HCT116 (cell line): ENCODE results near the gene CCDC9B. TPM values are rescaled to one million over a fixed set of nuclear protein-coding genes. Genes with fewer than 3 reads are reported as not detected.
A peak's percentile ranks its signal among the peaks of the same experiment; 100 is the strongest.

Source experiments
- ATAC-seq: fragments of 200-7000 bp; cut with Tn5 transposase; 2 replicates; pipeline ENCODE4 v1.9.1; 2020; ENCODE audit warnings: mild to moderate bottlenecking, moderate library complexity
- BruUV-seq: library from RNA; stranded (reverse); fragments of 400-500 nt; replicated peaks from 2 replicates; lab custom pipeline; 2021; lab: Mats Ljungman, UMichigan
- CTCF ChIA-PET: fragments of 300-600 bp; sonication (Branson Sonifier 250); formaldehyde crosslinking; loops from one replicate; lab custom pipeline; 2021; ENCODE audit warnings: antibody characterized with exemption; lab: Charles Lee
- POLR2A ChIA-PET: fragments of 300-600, 350-600 bp; sonication (Branson Sonifier 250); formaldehyde crosslinking; loops from one replicate; lab custom pipeline; 2021; ENCODE audit warnings: antibody characterized with exemption; lab: Charles Lee
- RAD21 ChIA-PET, 2 experiments: fragments of 300-600 bp; sonication (Branson Sonifier 250); formaldehyde crosslinking; loops; one replicate each; lab custom pipeline; 2023; ENCODE audit warnings: low total read pairs in 2 of 2; ENCODE audit not compliant: uncharacterized antibody in 2 of 2, unreplicated experiment in 2 of 2, low non-redundant PET in 1 of 2; lab: Charles Lee
- DNase-seq: peaks from one replicate; pipeline ENCODE4 v3.0.0-alpha.2; 2010; ENCODE audit warnings: low read depth, low spot score
- H2AFZ ChIP-seq: fragments of 200-600 bp; shearing (Covaris generic), sonication (generic); 2 replicates; pipeline ENCODE4 v1.6.1; 2017; ENCODE audit warnings: low read depth, mixed run types, mixed read lengths, antibody characterized with exemption, low read length; ENCODE audit not compliant: poor library complexity, severe bottlenecking
- H3K27ac ChIP-seq: 2 replicates; pipeline ENCODE4 v1.5.1; 2012; ENCODE audit warnings: low read depth, low read length
- H3K27me3 ChIP-seq: fragments of 200-600 bp; sonication (generic); 2 replicates; pipeline ENCODE4 v1.6.1; 2016; ENCODE audit warnings: mixed run types, low read length, mixed read lengths; ENCODE audit not compliant: insufficient read depth
- H3K36me3 ChIP-seq, 2 experiments: fragments of 200-500 bp in 1 of 2; fragments of 200-600 bp in 1 of 2; sonication (Bioruptor generic) in 1 of 2; sonication (generic) in 1 of 2; 2 replicates each; pipeline versions ENCODE4 v1.5.1 to v1.6.1; 2014 to 2016; ENCODE audit warnings: low read length in 2 of 2, inconsistent platforms in 1 of 2, mixed read lengths in 1 of 2, mixed run types in 1 of 2; ENCODE audit not compliant: insufficient read depth in 2 of 2, control insufficient read depth in 1 of 2
- H3K4me1 ChIP-seq, 2 experiments: fragments of 200-600 bp in 1 of 2; sonication (generic) in 1 of 2; 2 replicates each; pipeline versions ENCODE4 v1.5.1 to v1.6.1; 2012 to 2017; ENCODE audit warnings: low read length in 2 of 2, inconsistent platforms in 1 of 2, mild to moderate bottlenecking in 1 of 2, mixed read lengths in 1 of 2, mixed run types in 1 of 2, moderate library complexity in 1 of 2; ENCODE audit not compliant: insufficient read depth in 2 of 2, control insufficient read depth in 1 of 2
- H3K4me2 ChIP-seq: fragments of 200-600 bp; sonication (generic); 2 replicates; pipeline ENCODE4 v1.6.1; 2017; ENCODE audit warnings: mixed run types, low read length, mixed read lengths
- H3K4me3 ChIP-seq, 2 experiments: fragments of 200-600 bp in 1 of 2; sonication (generic) in 1 of 2; replicated peaks in 1 of 2; 2 replicates each; pipeline ENCODE4 v1.5.1; 2011 to 2016; ENCODE audit warnings: low read length in 2 of 2, control low read depth in 1 of 2, low read depth in 1 of 2, mild to moderate bottlenecking in 1 of 2, mixed read lengths in 1 of 2, mixed run types in 1 of 2
- H3K79me2 ChIP-seq: fragments of 200-600 bp; sonication (generic); 2 replicates; pipeline ENCODE4 v1.6.1; 2017; ENCODE audit warnings: mild to moderate bottlenecking, mixed run types, low read length, moderate library complexity, mixed read lengths; ENCODE audit not compliant: insufficient read depth
- H3K9ac ChIP-seq: fragments of 200-600 bp; sonication (generic); 2 replicates; pipeline ENCODE4 v1.6.1; 2016; ENCODE audit warnings: low read length, mixed read lengths
- H3K9me2 ChIP-seq: fragments of 200-600 bp; sonication (generic), shearing (Covaris generic); 2 replicates; pipeline ENCODE4 v1.6.1; 2017; ENCODE audit warnings: mixed run types, mild to moderate bottlenecking, moderate library complexity; ENCODE audit not compliant: insufficient read depth
- H3K9me3 ChIP-seq, 2 experiments: fragments of 200-500 bp in 1 of 2; fragments of 200-600 bp in 1 of 2; sonication (Bioruptor generic) in 1 of 2; sonication (generic) in 1 of 2; 2 replicates each; pipeline ENCODE4 v1.6.1; 2014 to 2017; ENCODE audit warnings: low read length in 2 of 2, mixed read lengths in 2 of 2, inconsistent platforms in 1 of 2, low read depth in 1 of 2, mild to moderate bottlenecking in 1 of 2, mixed run types in 1 of 2, moderate library complexity in 1 of 2; ENCODE audit not compliant: control insufficient read depth in 1 of 2, insufficient read depth in 1 of 2
- H4K20me1 ChIP-seq: fragments of 200-600 bp; sonication (generic), shearing (Covaris generic); 2 replicates; pipeline ENCODE4 v1.6.1; 2017; ENCODE audit warnings: mixed run types, mild to moderate bottlenecking, moderate library complexity; ENCODE audit not compliant: insufficient read depth
- ATF3 ChIP-seq: IDR thresholded peaks from 2 replicates; pipeline ENCODE4 v1.6.1; 2012
- CBX3 ChIP-seq: IDR thresholded peaks from 2 replicates; pipeline ENCODE4 v1.6.1; 2012; ENCODE audit warnings: low read depth
- CEBPB ChIP-seq: IDR thresholded peaks from 2 replicates; pipeline ENCODE4 v1.6.1; 2012; ENCODE audit warnings: low read depth
- CTCF ChIP-seq, 3 experiments: fragments of 200-600 bp in 1 of 3; sonication (generic) in 1 of 3; IDR thresholded peaks in 2 of 3; conservative IDR thresholded peaks in 1 of 3; 2 replicates each; pipeline ENCODE4 v1.5.1; 2012 to 2017; ENCODE audit warnings: low read depth in 2 of 3, low read length in 2 of 3, antibody characterized with exemption in 1 of 3, borderline replicate concordance in 1 of 3, control low read depth in 1 of 3, mild to moderate bottlenecking in 1 of 3, mixed read lengths in 1 of 3, mixed run types in 1 of 3, moderate library complexity in 1 of 3; ENCODE audit not compliant: insufficient read depth in 1 of 3
- EGR1 ChIP-seq: IDR thresholded peaks from 2 replicates; pipeline ENCODE4 v1.6.1; 2012; ENCODE audit warnings: low read depth
- ELF1 ChIP-seq: IDR thresholded peaks from 2 replicates; pipeline ENCODE4 v1.6.1; 2012; ENCODE audit warnings: low read depth, borderline replicate concordance
- EZH2 ChIP-seq: fragments of 200-600 bp; sonication (generic); IDR thresholded peaks from 2 replicates; pipeline ENCODE4 v1.6.1; 2017; ENCODE audit warnings: antibody characterized with exemption, mixed run types
- EZH2phosphoT487 ChIP-seq: fragments of 200-600 bp; IDR thresholded peaks from 2 replicates; pipeline ENCODE4 v1.6.1; 2018; ENCODE audit warnings: antibody characterized with exemption, borderline replicate concordance
- FOSL1 ChIP-seq: IDR thresholded peaks from 2 replicates; pipeline ENCODE4 v1.6.1; 2012; ENCODE audit warnings: low read depth
- JUND ChIP-seq: IDR thresholded peaks from 2 replicates; pipeline ENCODE4 v1.6.1; 2012
- MAX ChIP-seq: IDR thresholded peaks from 2 replicates; pipeline ENCODE4 v1.6.1; 2012
- POLR2A ChIP-seq: IDR thresholded peaks from 2 replicates; pipeline ENCODE4 v1.7.0; 2011; ENCODE audit warnings: borderline replicate concordance; ENCODE audit not compliant: insufficient read depth, insufficient read length; ENCODE audit errors: extremely low read depth
- POLR2AphosphoS5 ChIP-seq: IDR thresholded peaks from 2 replicates; pipeline ENCODE4 v1.6.1; 2011; ENCODE audit warnings: mild to moderate bottlenecking, low read depth, low read length, moderate library complexity
- RAD21 ChIP-seq: IDR thresholded peaks from 2 replicates; pipeline ENCODE4 v1.6.1; 2012; ENCODE audit warnings: low read depth, mild to moderate bottlenecking
- REST ChIP-seq: IDR thresholded peaks from 2 replicates; pipeline ENCODE4 v1.6.1; 2012; ENCODE audit warnings: low read depth
- SP1 ChIP-seq: IDR thresholded peaks from 2 replicates; pipeline ENCODE4 v1.6.1; 2012; ENCODE audit warnings: low read depth
- TCF7L2 ChIP-seq: IDR thresholded peaks from 2 replicates; pipeline ENCODE4 v1.7.0; 2011; ENCODE audit warnings: borderline replicate concordance, inconsistent platforms; ENCODE audit not compliant: insufficient read depth, insufficient read length; ENCODE audit errors: extremely low read depth
- YY1 ChIP-seq: IDR thresholded peaks from 2 replicates; pipeline ENCODE4 v1.6.1; 2011; ENCODE audit warnings: low read length, low read depth, moderate library complexity, mild to moderate bottlenecking; ENCODE audit not compliant: insufficient replicate concordance; ENCODE audit errors: extremely low read depth
- ZFX ChIP-seq: fragments of 450-650 bp; IDR thresholded peaks from 2 replicates; pipeline ENCODE4 v1.6.1; 2017
- ZNF274 ChIP-seq: fragments of 200-500 bp; sonication (Bioruptor generic); IDR thresholded peaks from 2 replicates; pipeline ENCODE4 v1.6.1; 2014; ENCODE audit warnings: mild to moderate bottlenecking, low read depth, low read length, inconsistent platforms
- intact Hi-C: fragments of 100-400 bp; cut with micrococcal nuclease; formaldehyde crosslinking; loops from 2 replicates; pipeline ENCODE4 v1.10.0; 2022
- total RNA-seq: library from RNA; stranded (reverse); gene quantifications from one replicate; pipeline ENCODE4 v1.2.1, GENCODE V29; 2021; ENCODE audit not compliant: unreplicated experiment

CCDC9B gene
- total RNA-seq, 1 experiment from 2014 or later, result 15.6 TPM

GRCh38 chr15:40381818-40382529, 41.2 kb upstream of the CCDC9B start:
- ChIA-PET RAD21 (no interaction called here), CTCF (interaction anchor here (1.2 to 1.9 kb wide), 3 partner anchors 13 to 44 kb away, joined by 3 to 5 read pairs (median 4); no protein-coding TSS in a partner anchor), POLR2A (interaction anchor here (0.6 to 1.3 kb wide), 3 partner anchors 24 to 206 kb away, joined by 3 to 5 read pairs (median 4); partner anchors contain the start of gene IVD)
- Histone ChIP-seq H4K20me1 (no peaks in the 10 kb centered on the region), H3K27ac (peak overlapping the region; percentile 15; the same call in 1 of the 2 replicates), H3K36me3 (peaks cover 9 to 23% of the 10 kb centered on the region in 2 experiments), H3K4me2 (peak overlapping the region; percentile 84), H3K4me1 (peaks cover 15 to 31% of the 10 kb centered on the region in 2 experiments), H2AFZ (peak overlapping the region; percentile 4), H3K4me3 (peak overlapping the region in 1 of 2 experiments; percentile 93; a peak in 1 of 4 replicates), H3K9ac (no peak overlapping the region), H3K79me2 (peaks cover 40% of the 10 kb centered on the region), H3K9me3 (no peaks in the 10 kb centered on the region), H3K9me2 (no peaks in the 10 kb centered on the region), H3K27me3 (no peaks in the 10 kb centered on the region)
- ATAC-seq (no peak), DNase-seq (no peak)
- intact Hi-C loops, result no loop called here
- BruUV-seq, result no TSS peak
- TF ChIP-seq EGR1 (no peak), EZH2 (no peak), ZFX (no peak), FOSL1 (no peak), RAD21 (no peak), JUND (no peak), SP1 (no peak), CTCF (IDR thresholded peaks at IDR 0.05 in 2 of 3, conservative IDR thresholded peaks at IDR 0.05 in 1 of 3; ENCODE audit: borderline replicate concordance in 1 of 3, insufficient read depth in 1 of 3, low read depth in 2 of 3, low read length in 2 of 3) (no peak), POLR2AphosphoS5 (no peak), YY1 (no peak), EZH2phosphoT487 (no peak), REST (no peak), ELF1 (no peak), POLR2A (no peak), ZNF274 (no peak), MAX (no peak), TCF7L2 (no peak), ATF3 (no peak), CEBPB (no peak), CBX3 (no peak)
